Measurements from ENCODE around the gene MAP6D1. TPM values are rescaled to one million over a fixed set of nuclear protein-coding genes. Genes with fewer than 3 reads are reported as not detected.
A peak's percentile ranks its signal among the peaks of the same experiment; 100 is the strongest.

The MAP6D1 gene
- total and polyA plus RNA-seq, 9 donors: 24.0 to 47.1 (median 32.4) TPM

- H3K9me3 ChIP-seq (replicated peaks; ENCODE audit: control insufficient read depth, low read depth, low read length): no peaks in the 10 kb centered on the region
- no peak for DNase-seq
- H3K27ac ChIP-seq (ENCODE audit: low read length): no peak overlapping the region
- peaks cover 3% of the 10 kb centered on the region for H3K4me1 ChIP-seq (ENCODE audit: control insufficient read depth, insufficient read depth, low read length)
- no peak overlapping the region for H3K4me3 ChIP-seq (ENCODE audit: low read length)
- peaks cover 92% of the 10 kb centered on the region for H3K36me3 ChIP-seq (ENCODE audit: control insufficient read depth, insufficient read depth, low read length)
- H3K27me3 ChIP-seq (ENCODE audit: control insufficient read depth, insufficient read depth, low read length): no peaks in the 10 kb centered on the region
- 94% methylated on average over 9 of the region's 12 CpGs for WGBS (ENCODE audit: insufficient coverage)
Observed at GRCh38 chr3:183807881-183808280, 17.5 kb downstream of the MAP6D1 start.

- no peak overlapping the region for H3K27ac ChIP-seq (ENCODE audit: low read length)
- WGBS (ENCODE audit: insufficient coverage): 97% methylated on average over 10 of the region's 12 CpGs
- H3K27me3 ChIP-seq (ENCODE audit: control insufficient read depth, insufficient read depth, low read length): no peaks in the 10 kb centered on the region
- H3K9me3 ChIP-seq (replicated peaks; ENCODE audit: control insufficient read depth, low read depth, low read length): no peaks in the 10 kb centered on the region
- H3K4me1 ChIP-seq (ENCODE audit: control insufficient read depth, insufficient read depth, low read length): peaks cover 3% of the 10 kb centered on the region
- peaks cover 95% of the 10 kb centered on the region for H3K36me3 ChIP-seq (ENCODE audit: control insufficient read depth, insufficient read depth, low read length)
- no peak for DNase-seq
- no peak overlapping the region for H3K4me3 ChIP-seq (ENCODE audit: low read length)
Observed at GRCh38 chr3:183807209-183807728, 18.1 kb downstream of the MAP6D1 start.

- no peaks in the 10 kb centered on the region for H3K27me3 ChIP-seq (ENCODE audit: control insufficient read depth, insufficient read depth, low read length)
- peaks cover 22% of the 10 kb centered on the region for H3K4me1 ChIP-seq (ENCODE audit: control insufficient read depth, insufficient read depth, low read length)
- peaks cover 86% of the 10 kb centered on the region for H3K36me3 ChIP-seq (ENCODE audit: control insufficient read depth, insufficient read depth, low read length)
- no peak overlapping the region for H3K4me3 ChIP-seq (ENCODE audit: low read length)
- WGBS (ENCODE audit: insufficient coverage): 82% methylated on average over 5 of the region's 6 CpGs
- H3K9me3 ChIP-seq (replicated peaks; ENCODE audit: control insufficient read depth, low read depth, low read length): no peaks in the 10 kb centered on the region
- DNase-seq: peak; percentile 41
- H3K27ac ChIP-seq (ENCODE audit: low read length): peak overlapping the region; percentile 35
Observed at GRCh38 chr3:183802989-183803388, 22.4 kb downstream of the MAP6D1 start.

- Histone ChIP-seq H3K27me3 (ENCODE audit: control insufficient read depth, insufficient read depth, low read length) (no peaks in the 10 kb centered on the region), H3K27ac (ENCODE audit: low read length) (no peak overlapping the region), H3K4me1 (ENCODE audit: control insufficient read depth, insufficient read depth, low read length) (peaks cover 22% of the 10 kb centered on the region), H3K4me3 (ENCODE audit: low read length) (no peak overlapping the region), H3K9me3 (replicated peaks; ENCODE audit: control insufficient read depth, low read depth, low read length) (no peaks in the 10 kb centered on the region), H3K36me3 (ENCODE audit: control insufficient read depth, insufficient read depth, low read length) (peaks cover 75% of the 10 kb centered on the region)
- WGBS (ENCODE audit: insufficient coverage): no CpG with 5 or more reads among the region's 5 CpGs
- no peak for DNase-seq
Observed at GRCh38 chr3:183801601-183802000, 23.8 kb downstream of the MAP6D1 start.

- H3K4me3 ChIP-seq (ENCODE audit: low read length): no peak overlapping the region
- no peaks in the 10 kb centered on the region for H3K27me3 ChIP-seq (ENCODE audit: control insufficient read depth, insufficient read depth, low read length)
- peaks cover 65% of the 10 kb centered on the region for H3K36me3 ChIP-seq (ENCODE audit: control insufficient read depth, insufficient read depth, low read length)
- H3K4me1 ChIP-seq (ENCODE audit: control insufficient read depth, insufficient read depth, low read length): peaks cover 22% of the 10 kb centered on the region
- H3K27ac ChIP-seq (ENCODE audit: low read length): peak overlapping the region; percentile 83
- no peaks in the 10 kb centered on the region for H3K9me3 ChIP-seq (replicated peaks; ENCODE audit: control insufficient read depth, low read depth, low read length)
- WGBS (ENCODE audit: insufficient coverage): 57% methylated on average over 5 of the region's 8 CpGs
- DNase-seq: peak; percentile 75
Observed at GRCh38 chr3:183800243-183800863, 25.0 kb downstream of the MAP6D1 start.

GRCh38 chr3:183799461-183799860 lies 25.9 kb downstream of the MAP6D1 start:
- no peak overlapping the region for H3K4me3 ChIP-seq (ENCODE audit: low read length)
- H3K27ac ChIP-seq (ENCODE audit: low read length): peak overlapping the region; percentile 31
- H3K4me1 ChIP-seq (ENCODE audit: control insufficient read depth, insufficient read depth, low read length): peaks cover 25% of the 10 kb centered on the region
- H3K36me3 ChIP-seq (ENCODE audit: control insufficient read depth, insufficient read depth, low read length): peaks cover 59% of the 10 kb centered on the region
- no peak for DNase-seq
- H3K27me3 ChIP-seq (ENCODE audit: control insufficient read depth, insufficient read depth, low read length): no peaks in the 10 kb centered on the region
- WGBS (ENCODE audit: insufficient coverage): 88% methylated on average over 3 of the region's 5 CpGs
- no peaks in the 10 kb centered on the region for H3K9me3 ChIP-seq (replicated peaks; ENCODE audit: control insufficient read depth, low read depth, low read length)

- H3K36me3 ChIP-seq (ENCODE audit: control insufficient read depth, insufficient read depth, low read length): peaks cover 53% of the 10 kb centered on the region
- H3K4me1 ChIP-seq (ENCODE audit: control insufficient read depth, insufficient read depth, low read length): peaks cover 25% of the 10 kb centered on the region
- H3K4me3 ChIP-seq (ENCODE audit: low read length): no peak overlapping the region
- no peaks in the 10 kb centered on the region for H3K9me3 ChIP-seq (replicated peaks; ENCODE audit: control insufficient read depth, low read depth, low read length)
- no peaks in the 10 kb centered on the region for H3K27me3 ChIP-seq (ENCODE audit: control insufficient read depth, insufficient read depth, low read length)
- peak; percentile 55 for DNase-seq
- 82% methylated on average over 6 of the region's 9 CpGs for WGBS (ENCODE audit: insufficient coverage)
- H3K27ac ChIP-seq (ENCODE audit: low read length): peak overlapping the region; percentile 60
Observed at GRCh38 chr3:183797996-183798395, 27.4 kb downstream of the MAP6D1 start.

GRCh38 chr3:183796372-183796771 lies 29.0 kb downstream of the MAP6D1 start:
- DNase-seq: no peak
- WGBS (ENCODE audit: insufficient coverage): 94% methylated on average over 3 of the region's 6 CpGs
- H3K9me3 ChIP-seq (replicated peaks; ENCODE audit: control insufficient read depth, low read depth, low read length): no peaks in the 10 kb centered on the region
- no peaks in the 10 kb centered on the region for H3K27me3 ChIP-seq (ENCODE audit: control insufficient read depth, insufficient read depth, low read length)
- H3K27ac ChIP-seq (ENCODE audit: low read length): no peak overlapping the region
- peaks cover 22% of the 10 kb centered on the region for H3K4me1 ChIP-seq (ENCODE audit: control insufficient read depth, insufficient read depth, low read length)
- H3K4me3 ChIP-seq (ENCODE audit: low read length): no peak overlapping the region
- H3K36me3 ChIP-seq (ENCODE audit: control insufficient read depth, insufficient read depth, low read length): peaks cover 47% of the 10 kb centered on the region

- no peak for DNase-seq
- Histone ChIP-seq H3K9me3 (replicated peaks; ENCODE audit: control insufficient read depth, low read depth, low read length) (no peaks in the 10 kb centered on the region), H3K4me3 (ENCODE audit: low read length) (no peak overlapping the region), H3K27ac (ENCODE audit: low read length) (peak overlapping the region; percentile 10), H3K27me3 (ENCODE audit: control insufficient read depth, insufficient read depth, low read length) (no peaks in the 10 kb centered on the region), H3K36me3 (ENCODE audit: control insufficient read depth, insufficient read depth, low read length) (peaks cover 41% of the 10 kb centered on the region), H3K4me1 (ENCODE audit: control insufficient read depth, insufficient read depth, low read length) (peaks cover 12% of the 10 kb centered on the region)
- no CpG with 5 or more reads among the region's 4 CpGs for WGBS (ENCODE audit: insufficient coverage)
Observed at GRCh38 chr3:183794452-183794851, 30.9 kb downstream of the MAP6D1 start.

- DNase-seq: no peak
- Histone ChIP-seq H3K9me3 (replicated peaks; ENCODE audit: control insufficient read depth, low read depth, low read length) (no peaks in the 10 kb centered on the region), H3K36me3 (ENCODE audit: control insufficient read depth, insufficient read depth, low read length) (peaks cover 30% of the 10 kb centered on the region), H3K27ac (ENCODE audit: low read length) (no peak overlapping the region), H3K4me1 (ENCODE audit: control insufficient read depth, insufficient read depth, low read length) (peaks cover 5% of the 10 kb centered on the region), H3K27me3 (ENCODE audit: control insufficient read depth, insufficient read depth, low read length) (no peaks in the 10 kb centered on the region), H3K4me3 (ENCODE audit: low read length) (no peak overlapping the region)
- no CpG with 5 or more reads among the region's 6 CpGs for WGBS (ENCODE audit: insufficient coverage)
Observed at GRCh38 chr3:183792976-183793375, 32.4 kb downstream of the MAP6D1 start.

All from muscle of leg (tissue), 11 donors.